Inferior parietal cortex (tissue), 1 donor: ENCODE measurements around the gene CACNA1I.

Experiments
- DNase-seq: peaks from one replicate; pipeline ENCODE4 v3.0.0-alpha.2; 2016; ENCODE audit errors: extremely low spot score

CACNA1I gene

DNA sequence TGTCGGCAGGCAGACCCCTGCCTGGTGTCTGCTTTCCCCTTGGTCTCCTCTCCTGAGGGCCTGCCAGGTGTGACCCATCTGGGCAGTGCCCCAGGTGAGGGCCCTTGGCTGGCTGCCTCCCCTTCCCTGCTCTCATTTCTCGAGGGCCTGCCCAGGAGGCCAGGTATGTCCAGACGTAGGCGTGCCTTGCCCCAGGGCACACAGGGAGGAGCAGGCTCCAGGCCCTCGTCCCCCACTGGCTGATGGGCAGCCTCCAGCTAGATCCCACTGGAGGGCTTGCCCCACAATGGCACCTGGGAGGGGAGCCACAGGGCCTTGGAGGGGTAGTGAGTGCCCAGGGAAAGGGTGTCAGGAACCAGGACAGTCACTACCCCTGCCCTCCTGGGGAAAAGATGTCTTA, 95.9 kb downstream of the CACNA1I start:
- no peak for DNase-seq

DNA sequence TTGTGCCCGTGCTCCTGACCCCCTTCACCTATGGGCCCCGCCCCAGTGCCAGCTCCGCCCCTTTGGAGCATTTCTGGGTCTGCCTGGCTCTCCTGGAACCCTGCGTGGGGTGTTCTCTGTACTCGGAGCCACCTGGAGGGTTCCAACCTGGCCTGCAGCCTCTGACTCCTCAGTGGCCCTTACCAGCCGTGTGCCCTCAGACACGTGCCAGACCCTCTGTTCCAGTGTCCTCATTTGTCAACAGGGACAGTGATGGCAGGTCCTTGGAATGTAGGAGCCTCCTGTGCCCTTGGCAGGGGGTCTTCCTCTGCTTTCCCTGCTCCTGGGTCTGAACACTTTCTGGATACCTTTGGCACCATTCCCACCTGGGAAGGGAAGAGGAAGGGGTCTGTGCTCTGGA, 96.4 kb downstream of the CACNA1I start:
- DNase-seq = no peak

DNA sequence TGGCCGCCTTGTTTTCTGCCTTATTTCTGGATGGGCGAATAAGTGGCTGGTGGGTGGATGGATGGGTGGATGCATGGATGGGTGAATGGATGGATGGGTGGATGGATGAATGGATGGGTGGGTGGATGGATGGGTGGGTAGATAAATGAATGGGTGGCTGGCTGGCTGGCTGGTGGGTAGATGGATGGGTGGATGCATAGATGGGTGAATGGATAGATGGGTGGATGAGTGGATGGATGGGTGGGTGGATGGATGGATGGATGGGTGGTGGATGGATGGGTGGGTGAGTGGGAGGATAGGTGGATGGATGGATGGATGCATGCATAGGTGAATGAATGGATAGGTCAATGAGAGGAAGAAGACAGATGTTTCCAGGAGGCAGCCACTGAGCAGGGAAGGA, 98.9 kb downstream of the CACNA1I start:
- DNase-seq = no peak

DNA sequence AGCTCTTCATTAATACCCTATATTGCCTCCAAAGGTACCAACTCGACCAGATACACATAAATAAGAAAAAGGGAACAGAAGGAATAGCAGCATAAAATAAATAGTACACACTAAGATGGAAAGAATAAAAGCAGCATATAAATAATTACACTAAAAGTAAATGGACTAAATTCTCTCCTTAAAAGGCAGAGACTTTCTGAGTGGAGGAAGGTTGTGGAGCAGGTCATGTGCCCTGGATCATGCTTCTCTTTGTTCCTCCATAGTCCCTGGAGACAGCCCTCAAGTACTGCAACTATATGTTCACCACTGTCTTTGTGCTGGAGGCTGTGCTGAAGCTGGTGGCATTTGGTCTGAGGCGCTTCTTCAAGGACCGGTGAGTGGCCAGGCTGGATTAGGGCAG, 101.4 kb downstream of the CACNA1I start:
- no peak for DNase-seq

DNA sequence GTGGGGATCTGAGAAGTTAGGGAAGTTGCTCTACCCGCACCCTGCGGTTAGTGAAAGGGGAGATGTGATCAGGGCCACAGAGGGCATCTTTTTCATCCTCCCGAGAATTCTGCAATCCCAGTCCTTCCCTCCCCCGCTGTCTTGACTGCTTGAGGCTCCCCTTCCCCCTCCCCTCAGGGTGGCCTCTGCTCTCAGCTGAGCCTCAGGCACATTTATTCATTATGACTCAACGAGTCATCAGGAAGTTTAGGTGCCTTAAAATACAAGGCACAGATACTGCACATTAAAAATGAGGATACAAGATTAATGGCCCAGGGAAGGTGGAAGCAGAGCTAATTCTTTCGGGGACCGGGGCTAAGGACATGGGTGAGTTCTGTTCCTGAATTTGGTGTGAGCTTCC, 104.0 kb downstream of the CACNA1I start:
- no peak for DNase-seq

DNA sequence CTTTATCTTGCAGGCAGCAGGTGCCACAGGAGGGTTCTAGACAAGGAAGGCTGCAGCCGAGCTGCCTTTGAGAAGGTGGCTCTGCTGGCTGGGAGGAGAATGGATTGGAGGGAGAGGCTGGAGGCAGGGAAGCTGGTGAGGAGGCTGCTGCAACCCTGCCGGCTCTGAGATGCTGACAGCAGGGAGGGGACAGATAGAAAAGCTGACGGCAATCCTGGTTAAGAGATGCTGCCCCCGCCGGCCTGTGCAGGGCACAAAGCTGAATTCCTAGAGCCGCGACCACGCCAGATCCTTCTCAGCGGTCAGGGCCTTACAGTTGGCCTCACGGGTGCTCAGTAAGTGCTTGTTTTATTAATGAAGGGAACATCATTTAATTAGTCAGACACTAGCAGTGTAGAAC, 105.4 kb downstream of the CACNA1I start:
- no peak for DNase-seq

DNA sequence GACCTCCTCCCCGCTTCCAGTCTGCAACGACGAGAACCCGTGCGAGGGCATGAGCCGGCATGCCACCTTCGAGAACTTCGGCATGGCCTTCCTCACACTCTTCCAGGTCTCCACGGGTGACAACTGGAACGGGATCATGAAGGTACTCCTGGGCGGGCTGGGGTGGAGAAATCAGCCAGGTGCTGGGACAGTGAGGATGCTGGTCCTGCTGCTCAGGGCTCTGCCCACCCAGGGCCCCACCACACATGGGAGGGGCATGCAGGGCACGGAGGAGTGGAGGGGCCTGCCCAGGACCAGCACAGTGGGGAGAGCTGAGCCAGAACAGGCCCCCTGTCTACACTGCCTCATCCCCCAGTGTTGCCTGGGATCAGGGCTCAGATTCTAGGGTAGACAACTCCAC, 107.4 kb downstream of the CACNA1I start:
- no peak for DNase-seq

DNA sequence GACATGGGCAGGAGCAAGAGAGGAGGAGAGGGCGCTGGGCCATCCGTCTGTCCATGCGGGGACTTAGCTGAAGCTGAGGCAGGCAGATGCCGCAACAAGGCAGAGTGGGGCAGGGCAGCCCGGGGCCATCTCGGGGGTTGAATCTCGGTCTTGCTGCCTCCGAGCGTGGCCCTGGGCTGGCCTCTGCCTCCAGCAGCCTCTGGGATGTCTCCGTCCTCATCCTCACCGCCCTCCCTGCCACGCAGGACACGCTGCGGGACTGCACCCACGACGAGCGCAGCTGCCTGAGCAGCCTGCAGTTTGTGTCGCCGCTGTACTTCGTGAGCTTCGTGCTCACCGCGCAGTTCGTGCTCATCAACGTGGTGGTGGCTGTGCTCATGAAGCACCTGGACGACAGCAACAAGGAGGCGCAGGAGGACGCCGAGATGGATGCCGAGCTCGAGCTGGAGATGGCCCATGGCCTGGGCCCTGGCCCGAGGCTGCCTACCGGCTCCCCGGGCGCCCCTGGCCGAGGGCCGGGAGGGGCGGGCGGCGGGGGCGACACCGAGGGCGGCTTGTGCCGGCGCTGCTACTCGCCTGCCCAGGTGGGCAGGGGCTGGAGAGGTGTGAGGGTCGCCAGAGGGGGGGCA, 108.4 kb downstream of the CACNA1I start:
- DNase-seq = no peak

DNA sequence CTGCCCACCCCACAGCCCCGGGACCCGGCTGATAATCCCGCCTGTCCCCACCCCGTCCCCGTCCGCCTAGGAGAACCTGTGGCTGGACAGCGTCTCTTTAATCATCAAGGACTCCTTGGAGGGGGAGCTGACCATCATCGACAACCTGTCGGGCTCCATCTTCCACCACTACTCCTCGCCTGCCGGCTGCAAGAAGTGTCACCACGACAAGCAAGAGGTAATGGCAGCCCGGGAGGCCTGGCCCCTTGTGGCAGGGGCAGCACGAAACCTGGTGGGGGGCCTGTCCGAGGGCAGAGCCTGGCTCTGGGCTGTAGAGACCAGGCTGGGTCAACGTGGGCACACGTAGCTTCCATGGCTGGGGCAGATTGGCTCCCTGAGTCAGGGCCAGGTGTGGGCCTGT, 109.1 kb downstream of the CACNA1I start:
- no peak for DNase-seq

DNA sequence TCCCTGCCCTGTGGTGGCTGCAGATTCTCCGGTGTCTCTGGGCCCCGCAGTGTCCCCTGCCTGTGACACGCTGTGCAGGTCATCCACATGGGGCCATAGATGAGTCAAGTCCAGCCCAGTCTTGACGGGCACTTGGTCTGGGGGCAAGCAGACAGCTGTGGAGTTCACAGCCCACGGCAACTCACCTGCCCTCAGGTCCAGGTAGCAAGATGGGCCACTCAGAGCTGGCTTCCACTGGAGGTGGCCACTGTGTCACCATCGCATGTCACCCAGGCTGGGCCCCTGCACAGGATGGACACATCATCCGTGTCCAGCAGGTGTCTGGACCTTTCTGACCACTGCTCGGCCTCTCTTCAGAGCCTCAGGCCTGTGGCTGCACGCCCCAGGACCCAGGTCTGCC, 109.9 kb downstream of the CACNA1I start:
- no peak for DNase-seq

DNA sequence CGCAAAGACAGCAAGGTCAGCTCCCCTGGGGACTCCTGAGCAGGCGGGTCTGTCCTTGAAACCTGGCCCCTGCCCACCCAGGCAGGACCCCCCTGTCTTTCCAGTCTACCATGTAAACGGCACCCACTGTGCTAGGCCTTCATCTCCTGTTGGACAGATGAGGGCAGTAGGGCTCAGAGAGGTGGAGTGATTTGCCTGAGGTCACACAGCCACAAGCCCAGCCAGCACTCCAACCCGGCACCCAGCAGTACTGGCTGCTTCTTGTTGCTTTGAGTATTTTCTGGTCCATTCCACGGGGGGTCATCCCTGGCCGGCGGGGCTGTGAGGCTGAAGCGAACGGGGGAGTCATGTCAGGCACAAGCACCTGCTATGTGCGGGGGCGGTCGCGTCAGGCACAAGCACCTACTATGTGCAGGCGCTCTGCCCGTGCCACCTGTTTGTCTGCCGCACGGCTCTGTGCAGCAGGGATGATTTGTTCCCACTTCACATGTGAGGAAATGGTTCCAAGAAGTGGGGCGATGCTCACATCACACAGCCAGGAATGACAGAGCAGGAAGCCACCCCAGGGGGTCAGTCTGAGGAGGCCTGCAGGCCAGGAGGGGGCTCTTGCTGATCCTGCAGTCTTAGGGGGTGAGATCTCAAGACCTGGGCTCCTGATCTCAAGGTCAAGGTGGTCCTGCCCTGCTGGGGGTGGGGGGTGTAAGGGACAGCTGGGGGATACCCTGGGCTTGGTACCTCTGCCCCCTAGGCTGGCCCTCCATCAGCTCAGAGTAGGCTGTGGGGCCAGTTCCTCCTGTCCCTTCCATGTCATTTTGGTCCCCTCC, 110.7 kb downstream of the CACNA1I start:
- no peak for DNase-seq

DNA sequence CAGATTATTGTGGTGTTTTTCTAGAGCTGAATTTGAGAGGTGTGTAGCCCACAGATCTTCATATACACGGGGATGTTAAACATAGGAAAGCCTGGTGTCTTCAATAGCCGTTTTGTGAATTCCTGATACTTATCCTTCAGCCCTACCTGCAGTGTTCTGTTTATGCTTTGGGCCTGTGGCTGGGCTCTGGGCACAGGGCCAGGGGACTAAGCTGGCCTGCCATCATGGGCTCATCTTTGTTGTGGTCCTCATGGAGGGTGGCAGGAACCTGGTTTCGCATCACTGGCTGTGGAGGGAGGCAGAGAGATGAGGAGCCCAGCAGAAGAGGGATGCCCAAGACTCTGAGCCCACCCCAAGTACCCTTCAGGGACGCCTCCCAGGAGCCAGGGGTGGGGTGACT, 112.4 kb downstream of the CACNA1I start:
- DNase-seq = no peak

DNA sequence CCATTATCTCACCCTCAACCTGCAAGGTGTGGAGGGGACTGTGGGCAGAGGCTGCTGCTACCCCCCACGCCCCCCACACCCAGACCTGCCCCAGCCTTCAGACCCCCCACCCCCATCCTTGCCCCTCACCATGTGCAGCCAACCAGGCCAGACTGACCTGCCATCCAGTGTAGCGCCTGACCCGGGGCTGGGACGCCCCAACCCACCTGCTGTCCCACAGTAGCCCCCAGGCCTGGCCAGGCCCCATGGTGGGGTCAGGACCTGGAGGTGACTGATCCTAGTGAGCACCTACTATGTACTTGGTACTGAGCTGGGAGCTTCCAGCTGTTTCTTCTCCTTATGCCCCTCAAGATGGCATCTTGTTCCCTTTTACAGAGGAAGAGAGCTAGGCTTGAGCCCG, 113.1 kb downstream of the CACNA1I start:
- no peak for DNase-seq

DNA sequence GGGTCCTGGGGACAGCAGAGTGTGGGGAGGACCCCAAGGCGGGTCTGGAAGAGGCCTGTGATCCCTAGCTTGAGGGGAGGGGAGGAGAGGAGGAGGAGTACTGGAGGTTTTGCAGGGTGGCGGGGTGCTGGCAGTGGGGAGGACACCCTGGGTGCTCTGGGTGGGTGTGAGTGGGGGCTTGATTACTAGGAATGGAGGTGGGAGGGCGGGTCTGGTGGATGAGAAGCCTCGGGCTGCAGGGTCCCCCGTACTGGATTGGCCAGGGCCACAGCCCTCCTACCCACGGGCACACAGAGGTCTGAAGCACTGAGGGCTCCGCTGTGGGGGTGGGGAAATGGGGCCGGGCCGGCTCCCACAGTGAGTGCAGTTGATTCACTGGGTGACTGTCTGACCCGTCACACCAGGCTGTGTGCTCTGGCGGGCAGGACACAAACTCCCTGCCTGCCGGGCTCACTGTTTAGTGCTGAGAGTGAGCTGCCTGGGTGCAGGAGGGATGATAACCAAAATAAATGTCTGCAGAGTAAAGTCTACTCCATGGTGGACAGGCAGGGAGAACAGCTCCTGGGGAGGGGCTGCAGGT, 114.2 kb downstream of the CACNA1I start:
- no peak for DNase-seq

DNA sequence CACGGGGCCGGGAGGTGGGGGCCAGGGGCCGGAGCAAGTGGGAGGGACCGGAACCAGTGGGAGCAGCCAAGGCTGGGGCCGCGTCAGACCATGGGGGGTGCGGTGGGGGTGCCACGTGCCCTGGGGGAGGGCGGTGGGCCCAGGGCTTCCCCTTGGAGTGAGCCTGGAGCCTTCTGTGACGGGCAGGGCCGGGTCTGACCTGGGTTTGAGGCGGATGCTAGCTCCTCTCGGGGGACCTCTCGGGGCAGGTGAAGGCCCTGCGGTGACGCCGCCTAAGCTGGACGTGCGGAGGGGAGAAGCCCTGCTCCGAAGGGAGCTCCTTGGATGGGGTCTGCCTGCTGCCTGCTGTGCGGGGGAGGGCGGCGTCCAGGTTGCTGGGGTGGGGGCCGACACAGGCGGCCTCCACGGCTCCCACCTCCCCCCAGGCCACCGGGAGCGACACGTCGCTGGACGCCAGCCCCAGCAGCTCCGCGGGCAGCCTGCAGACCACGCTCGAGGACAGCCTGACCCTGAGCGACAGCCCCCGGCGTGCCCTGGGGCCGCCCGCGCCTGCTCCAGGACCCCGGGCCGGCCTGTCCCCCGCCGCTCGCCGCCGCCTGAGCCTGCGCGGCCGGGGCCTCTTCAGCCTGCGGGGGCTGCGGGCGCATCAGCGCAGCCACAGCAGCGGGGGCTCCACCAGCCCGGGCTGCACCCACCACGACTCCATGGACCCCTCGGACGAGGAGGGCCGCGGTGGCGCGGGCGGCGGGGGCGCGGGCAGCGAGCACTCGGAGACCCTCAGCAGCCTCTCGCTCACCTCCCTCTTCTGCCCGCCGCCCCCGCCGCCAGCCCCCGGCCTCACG, 115.0 kb downstream of the CACNA1I start:
- DNase-seq = no peak

DNA sequence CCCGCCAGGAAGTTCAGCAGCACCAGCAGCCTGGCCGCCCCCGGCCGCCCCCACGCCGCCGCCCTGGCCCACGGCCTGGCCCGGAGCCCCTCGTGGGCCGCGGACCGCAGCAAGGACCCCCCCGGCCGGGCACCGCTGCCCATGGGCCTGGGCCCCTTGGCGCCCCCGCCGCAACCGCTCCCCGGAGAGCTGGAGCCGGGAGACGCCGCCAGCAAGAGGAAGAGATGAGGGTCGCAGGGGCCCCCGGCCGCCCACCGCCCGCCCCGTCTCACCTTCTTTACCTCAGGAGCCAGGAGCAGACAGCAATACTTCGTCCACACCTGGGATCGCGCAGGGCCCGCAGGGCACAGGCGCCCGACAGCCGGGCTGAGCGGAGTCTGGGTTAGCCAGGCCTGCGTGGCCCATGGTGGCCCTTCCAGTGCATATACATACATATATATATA, 115.6 kb downstream of the CACNA1I start:
- DNase-seq = no peak

DNA sequence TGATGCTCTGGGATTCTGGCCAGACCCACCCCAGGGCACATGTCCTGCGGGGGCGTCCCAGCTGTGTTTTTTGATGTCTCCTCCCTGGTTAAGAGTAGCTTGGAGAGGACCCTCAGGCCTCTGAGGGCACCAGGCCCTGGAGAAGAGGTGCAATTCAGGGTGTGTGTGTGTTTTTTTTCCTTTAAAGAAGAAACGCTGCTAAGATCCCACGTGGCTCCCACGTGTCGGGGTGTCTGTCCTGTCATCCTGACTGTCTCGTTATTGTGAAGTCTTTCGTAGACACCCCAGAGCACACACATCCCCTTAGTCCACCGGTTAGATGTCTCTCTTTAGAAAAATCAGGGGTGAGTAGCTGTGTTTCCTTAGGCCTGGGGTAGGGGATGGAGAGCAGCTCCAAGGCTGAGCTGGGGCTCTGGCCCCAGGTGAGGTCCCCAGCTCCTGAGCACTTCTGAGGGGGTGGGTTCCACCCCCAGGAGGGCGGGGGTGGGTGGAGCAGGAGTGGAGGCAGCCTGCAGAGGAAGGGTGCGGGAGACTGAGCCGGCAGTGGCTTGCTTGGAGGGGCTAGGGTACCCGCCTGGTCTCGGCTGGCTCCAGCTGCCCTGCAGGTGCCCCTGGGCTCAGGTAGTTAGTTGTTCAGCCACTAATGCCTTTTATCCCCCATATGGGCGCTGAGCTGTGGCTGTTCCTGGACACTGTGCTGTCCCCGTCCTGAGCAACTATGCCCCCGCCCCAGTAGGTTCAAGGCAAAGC, 116.4 kb downstream of the CACNA1I start:
- DNase-seq = no peak

DNA sequence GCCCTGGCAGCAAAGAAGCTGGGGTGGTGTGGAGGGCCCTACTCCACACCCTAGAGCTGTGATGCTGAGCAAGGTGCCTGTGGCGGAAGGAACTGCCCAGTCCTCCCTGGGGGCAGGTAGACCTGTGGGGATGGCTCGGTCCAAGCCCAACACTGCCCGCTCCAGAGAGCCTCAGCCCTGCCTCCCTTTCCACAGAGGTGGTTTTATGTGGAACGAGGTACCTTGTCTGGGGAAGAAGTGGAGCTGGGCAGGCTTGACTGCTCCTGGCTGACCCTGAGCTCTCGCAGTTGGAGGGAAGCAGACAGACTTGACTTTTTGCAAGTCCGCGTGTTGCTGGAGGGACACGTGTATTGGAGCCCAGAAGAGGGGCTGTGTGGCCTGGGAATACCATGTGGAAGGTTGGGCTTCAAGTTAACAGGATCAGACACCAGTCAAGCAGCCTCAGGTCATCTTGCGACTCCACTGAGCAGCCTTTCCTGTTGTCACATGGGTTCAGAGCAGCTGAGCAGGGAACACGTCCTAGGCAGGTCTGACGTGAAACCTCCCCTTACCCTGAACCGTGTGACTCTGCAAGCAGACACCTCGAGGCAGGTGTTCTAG, 117.7 kb downstream of the CACNA1I start:
- DNase-seq = no peak

DNA sequence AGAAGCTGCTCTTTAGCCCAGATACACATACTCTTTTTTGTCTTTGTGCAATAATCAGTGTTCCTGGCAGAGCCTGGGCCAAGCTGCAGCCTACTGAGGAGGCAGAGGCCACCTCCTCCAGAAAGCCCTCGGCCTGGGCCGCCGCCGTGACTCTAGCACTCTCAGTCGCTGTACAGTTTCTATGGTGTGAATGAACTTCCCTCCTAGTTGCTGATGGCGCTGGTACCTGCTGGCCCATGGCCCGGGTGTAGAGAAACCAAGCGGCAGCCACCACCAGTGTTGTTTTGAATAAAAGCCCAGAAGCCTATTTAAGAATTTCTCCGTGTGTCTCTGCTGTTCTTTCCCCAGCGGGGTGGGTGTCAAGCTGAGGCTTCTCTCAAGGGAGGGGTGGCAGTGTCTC, 118.9 kb downstream of the CACNA1I start:
- DNase-seq = no peak

DNA sequence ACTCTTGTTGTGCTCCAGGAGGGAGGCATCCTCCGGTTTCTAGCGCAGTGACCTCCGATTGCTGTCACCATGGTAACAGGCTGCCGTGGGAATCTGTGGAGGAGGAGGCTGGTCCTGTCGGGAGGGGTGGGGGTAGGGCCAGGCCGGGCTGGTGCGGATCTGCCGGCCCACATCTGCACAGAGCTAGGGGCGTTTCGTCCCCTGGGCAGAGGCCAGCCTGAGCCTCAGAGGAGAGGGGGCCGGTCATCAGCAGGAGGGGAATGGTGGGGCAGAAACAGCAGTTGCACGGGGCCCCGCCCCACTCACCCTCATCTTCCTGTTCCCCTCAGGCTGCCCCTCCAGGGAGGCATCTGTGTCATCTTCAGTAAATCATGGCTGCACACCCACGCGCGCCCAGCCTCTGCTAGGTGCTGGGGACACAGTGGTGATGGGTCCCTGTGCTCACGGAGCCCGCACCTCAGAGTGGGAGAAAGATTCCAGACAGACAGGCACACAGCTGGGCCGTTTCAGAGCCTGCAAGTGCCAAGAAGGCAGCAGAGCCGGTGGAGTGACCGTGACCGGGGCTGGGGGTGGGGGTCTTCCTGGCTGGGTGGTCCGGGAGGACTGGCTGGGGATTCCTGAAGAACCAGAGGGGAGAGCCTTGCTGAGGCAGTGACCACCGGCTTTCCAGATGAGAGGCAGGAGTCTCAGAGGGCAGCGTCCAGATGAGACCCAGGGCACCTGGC, 120.5 kb downstream of the CACNA1I start:
- DNase-seq = peak; percentile 42
